GM19438 (cell line): ENCODE data around the gene SERF2.
"Not testable (repeated sequence)": the region's sequence is repeated elsewhere in the genome, so short reads cannot be mapped to it uniquely, and the experiment has no call there.

ENCODE experiments used
- ATAC-seq: cut with Tn5 transposase; IDR thresholded peaks from one replicate; pipeline ENCODE4 v1.9.1; 2021; ENCODE audit warnings: low read depth; ENCODE audit not compliant: unreplicated experiment

The SERF2 gene

DNA sequence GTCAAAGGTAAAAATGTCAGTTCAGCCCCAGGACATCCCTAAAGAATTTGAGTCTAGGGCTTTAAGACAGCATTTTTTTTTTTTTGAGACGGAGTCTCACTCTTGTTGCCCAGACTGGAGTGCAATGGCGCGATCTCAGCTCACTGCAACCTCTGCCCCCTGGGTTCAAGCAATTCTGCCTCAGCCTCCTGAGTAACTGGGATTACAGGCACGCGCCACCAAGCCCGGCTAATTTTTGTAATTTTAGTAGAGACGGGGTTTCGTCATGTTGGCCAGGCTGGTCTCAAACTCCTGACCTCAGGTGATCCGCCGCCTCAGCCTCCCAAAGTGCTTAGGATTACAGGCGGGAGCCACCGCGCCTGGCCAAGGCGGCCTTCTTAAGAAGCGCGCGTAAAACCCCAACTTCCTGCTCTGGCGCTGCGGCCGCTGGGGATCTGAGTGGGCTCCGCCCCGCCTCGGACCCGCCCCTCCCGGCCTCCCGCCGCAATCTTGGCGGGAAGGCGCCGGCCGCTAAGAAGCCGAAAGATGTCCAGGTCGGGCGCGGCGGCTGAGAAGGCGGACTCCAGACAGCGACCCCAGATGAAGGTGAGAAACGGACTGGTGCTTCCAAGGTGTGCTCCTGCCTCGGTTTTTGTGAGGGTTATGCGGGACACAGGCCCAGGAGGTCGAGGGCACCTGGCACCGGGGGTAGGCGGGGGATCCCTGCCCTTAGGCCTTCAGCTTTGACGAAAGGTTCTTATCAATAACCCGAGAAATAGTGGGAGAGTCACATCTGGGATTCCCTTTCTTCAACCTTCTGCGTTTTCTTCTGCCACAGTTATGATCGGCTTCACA is 34.6 kb downstream of the SERF2 start, which contains the start of gene WDR76:
TSS of gene WDR76 (plus strand) at position 495 of the 834 bp plus-strand sequence. CDS start at position 526, 31 bp downstream.
- no peak for ATAC-seq

DNA sequence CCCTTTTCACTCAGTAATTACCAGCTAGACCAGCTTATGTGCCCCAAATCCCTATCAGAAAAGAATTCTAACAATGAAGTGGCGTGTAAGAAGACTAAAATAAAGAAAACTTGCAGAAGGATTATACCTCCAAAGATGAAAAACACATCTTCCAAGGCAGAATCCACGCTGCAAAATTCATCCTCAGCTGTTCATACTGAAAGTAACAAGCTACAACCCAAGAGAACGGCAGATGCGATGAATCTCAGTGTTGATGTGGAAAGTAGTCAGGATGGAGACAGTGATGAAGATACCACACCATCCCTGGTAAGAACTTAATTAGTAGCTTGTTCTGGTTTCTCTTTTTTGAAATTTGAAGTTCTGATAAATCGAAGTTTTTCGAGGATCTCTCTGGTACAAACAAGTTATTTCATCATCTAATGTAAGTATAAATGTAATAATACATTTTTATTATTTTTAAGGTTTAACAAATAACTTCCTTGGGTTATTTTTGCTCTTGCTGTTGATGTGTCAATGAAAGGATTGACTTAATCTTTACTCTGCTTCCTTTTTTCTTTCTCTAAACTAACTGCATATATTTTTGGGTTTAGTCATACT is 36.0 kb downstream of the SERF2 start:
- ATAC-seq: no peak

DNA sequence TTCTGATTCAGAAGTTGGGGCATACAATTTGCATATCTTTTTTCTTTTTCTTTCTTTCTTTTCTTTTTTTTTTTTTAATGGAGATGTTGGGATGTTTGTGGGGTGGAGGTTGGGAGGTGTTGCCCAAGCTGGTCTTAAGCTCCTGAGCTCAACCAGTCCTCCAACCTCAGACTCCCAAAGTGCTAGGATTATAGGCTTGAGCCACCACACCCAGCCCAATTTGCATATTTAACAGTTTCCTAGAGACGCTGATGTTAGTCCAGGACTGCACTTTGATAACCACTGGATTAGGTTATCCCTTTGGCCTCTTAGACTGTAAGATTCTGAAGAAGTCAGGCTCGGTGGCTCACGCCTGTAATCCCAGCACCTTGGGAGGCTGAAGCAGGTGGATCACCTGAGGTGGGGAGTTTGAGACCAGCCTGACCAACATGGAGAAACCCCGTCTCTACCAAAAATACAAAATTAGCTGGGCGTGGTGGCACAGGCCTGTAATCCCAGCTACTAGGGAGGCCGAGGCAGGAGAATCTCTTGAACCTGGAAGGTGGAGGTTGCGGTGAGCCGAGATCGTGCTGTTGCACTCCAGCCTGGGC is 37.9 kb downstream of the SERF2 start:
- ATAC-seq: not testable (repeated sequence)

DNA sequence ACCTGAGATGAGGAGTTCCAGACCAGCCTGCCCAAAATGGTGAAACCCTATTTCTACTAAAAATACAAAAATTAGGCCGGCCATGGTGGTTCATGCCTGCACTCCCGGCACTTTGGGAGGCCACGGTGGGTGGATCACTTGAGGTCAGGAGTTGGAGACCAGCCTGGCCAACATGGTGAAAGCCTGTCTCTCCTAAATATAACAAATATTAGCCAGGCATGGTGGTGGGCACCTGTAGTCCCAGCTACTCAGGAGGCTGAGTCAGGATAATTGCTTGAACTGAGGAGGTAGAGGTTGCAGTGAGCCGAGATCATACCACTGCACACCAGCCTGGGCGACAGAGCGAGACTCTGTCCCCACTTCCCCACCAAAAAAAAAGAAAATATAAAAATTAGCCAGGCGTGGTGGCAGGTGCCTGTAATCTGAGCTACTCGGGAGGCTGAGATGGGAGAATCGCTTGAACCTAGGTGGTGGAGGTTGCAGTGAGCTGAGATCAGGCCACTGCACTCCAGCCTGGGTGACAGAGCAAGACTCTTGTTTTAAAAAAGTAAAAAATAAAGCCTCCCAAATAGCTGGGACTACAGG is 38.7 kb downstream of the SERF2 start:
- not testable (repeated sequence) for ATAC-seq

DNA sequence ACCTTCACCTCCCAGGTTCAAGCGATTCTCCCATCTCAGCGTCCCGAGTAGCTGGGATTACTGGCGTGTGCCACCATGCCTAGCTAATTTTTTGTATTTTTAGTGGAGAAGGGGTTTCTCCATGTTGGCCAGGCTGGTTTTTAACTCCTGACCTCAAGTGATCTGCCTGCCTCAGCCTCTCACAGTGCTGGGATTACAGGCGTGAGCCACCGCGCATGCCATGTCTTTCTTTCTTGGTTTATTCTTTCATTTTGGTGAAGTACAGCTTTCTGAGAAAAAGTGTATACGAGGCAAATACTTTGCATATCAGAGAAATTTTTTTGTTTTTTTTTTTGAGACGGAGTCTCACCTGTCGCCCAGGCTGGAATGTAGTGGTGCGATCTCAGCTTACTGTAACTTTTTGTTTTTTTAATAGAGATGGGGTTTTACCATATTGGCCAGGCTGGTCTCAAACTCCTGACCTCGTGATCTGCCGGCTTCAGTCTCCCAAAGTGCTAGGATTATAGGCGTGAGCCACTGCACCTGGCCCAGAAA is 39.5 kb downstream of the SERF2 start:
- not testable (repeated sequence) for ATAC-seq

DNA sequence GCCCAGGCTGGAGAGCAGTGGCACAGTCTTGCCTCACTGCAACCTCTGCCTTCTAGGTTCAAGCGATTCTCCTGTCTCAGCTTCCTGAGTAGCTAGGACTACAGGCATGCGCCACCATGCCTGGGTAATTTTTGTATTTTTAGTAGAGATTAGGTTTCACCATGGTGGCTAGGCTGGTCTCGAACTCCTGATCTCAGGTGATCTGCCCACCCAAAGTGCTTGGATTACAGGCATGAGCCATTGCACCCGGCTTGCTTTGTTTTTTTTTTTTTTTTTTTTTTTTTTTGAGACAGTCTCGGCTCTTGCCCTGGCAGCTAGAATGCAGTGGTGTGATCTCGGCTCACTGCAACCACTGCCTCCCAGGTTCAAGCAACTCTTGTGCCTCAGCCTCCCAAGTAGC is 40.4 kb downstream of the SERF2 start:
- ATAC-seq: not testable (repeated sequence)

DNA sequence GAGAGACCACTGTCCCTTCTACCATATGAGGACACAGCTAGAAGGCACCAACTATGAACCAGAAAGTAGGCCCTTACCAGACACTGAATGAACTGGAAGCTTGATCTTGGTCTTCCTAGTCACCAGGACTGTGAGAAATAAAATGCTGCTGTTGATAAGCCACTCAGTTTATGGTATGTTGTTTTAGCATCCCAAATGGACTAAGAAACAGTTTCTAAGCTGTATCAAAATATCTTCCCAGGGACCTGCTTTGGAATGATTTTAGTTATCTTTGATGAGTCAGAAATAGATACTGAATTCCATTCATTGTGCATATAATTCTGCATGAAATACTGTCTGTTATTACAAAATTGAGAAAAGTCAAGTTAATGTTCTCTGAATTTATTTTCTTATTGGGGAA is 53.3 kb downstream of the SERF2 start:
- no peak for ATAC-seq
